Osteoblast (primary cell): ENCODE results near the gene EFCAB7. TPM values are rescaled to one million over a fixed set of nuclear protein-coding genes. Genes with fewer than 3 reads are reported as not detected.

Experiments
- DNase-seq: peaks from one replicate; pipeline ENCODE4 v3.0.0; 2011; ENCODE audit warnings: low spot score, mixed read lengths; ENCODE audit not compliant: insufficient read length; ENCODE audit errors: missing footprints
- H2AFZ ChIP-seq: 2 replicates; pipeline ENCODE4 v1.6.0; 2011; ENCODE audit warnings: mild to moderate bottlenecking, low read length
- H3K27ac ChIP-seq: 2 replicates; pipeline ENCODE4 v1.5.1; 2011; ENCODE audit warnings: mild to moderate bottlenecking, low read depth, low read length, moderate library complexity
- H3K27me3 ChIP-seq: 2 replicates; pipeline ENCODE4 v1.6.0; 2012; ENCODE audit warnings: mild to moderate bottlenecking, control low read depth, inconsistent platforms, low read length, moderate library complexity; ENCODE audit not compliant: insufficient read depth
- H3K36me3 ChIP-seq: 2 replicates; pipeline ENCODE4 v1.5.1; 2011; ENCODE audit warnings: mild to moderate bottlenecking, low read length, control low read depth, moderate library complexity; ENCODE audit not compliant: insufficient read depth
- H3K4me1 ChIP-seq: 2 replicates; pipeline ENCODE4 v1.5.1; 2011; ENCODE audit warnings: mild to moderate bottlenecking, low read length, control low read depth, moderate library complexity; ENCODE audit not compliant: insufficient read depth
- H3K4me2 ChIP-seq: 2 replicates; pipeline ENCODE4 v1.6.0; 2011; ENCODE audit warnings: mild to moderate bottlenecking, low read length; ENCODE audit not compliant: insufficient read depth
- H3K4me3 ChIP-seq: fragments of 200-600 bp; sonication (generic); 3 replicates; pipeline ENCODE4 v1.5.1; 2012; ENCODE audit warnings: mild to moderate bottlenecking, low read length, inconsistent platforms; ENCODE audit not compliant: insufficient read depth
- H3K79me2 ChIP-seq: 2 replicates; pipeline ENCODE4 v1.6.0; 2012; ENCODE audit warnings: mild to moderate bottlenecking, low read length, control low read depth, inconsistent platforms; ENCODE audit not compliant: insufficient read depth
- H3K9me3 ChIP-seq: 2 replicates; pipeline ENCODE4 v1.5.1; 2011; ENCODE audit warnings: low read depth, low read length, control low read depth
- H4K20me1 ChIP-seq: 2 replicates; pipeline ENCODE4 v1.6.0; 2012; ENCODE audit warnings: mild to moderate bottlenecking, low read length, control low read depth; ENCODE audit not compliant: insufficient read depth
- total RNA-seq: library from RNA; depleted of rRNA; stranded (reverse); fragments of >200 nt; gene quantifications from 2 replicates; pipeline ENCODE4 v1.2.3, GENCODE V29; 2012
- TF ChIP-seq, protein P1 (sequence below): IDR thresholded peaks from 2 replicates; pipeline ENCODE4 v1.5.1; 2011; ENCODE audit warnings: mild to moderate bottlenecking, low read depth, low read length, moderate library complexity; ENCODE audit errors: extremely low read depth

Gene EFCAB7
- total RNA-seq, 1 donor: 11.9 TPM

DNA sequence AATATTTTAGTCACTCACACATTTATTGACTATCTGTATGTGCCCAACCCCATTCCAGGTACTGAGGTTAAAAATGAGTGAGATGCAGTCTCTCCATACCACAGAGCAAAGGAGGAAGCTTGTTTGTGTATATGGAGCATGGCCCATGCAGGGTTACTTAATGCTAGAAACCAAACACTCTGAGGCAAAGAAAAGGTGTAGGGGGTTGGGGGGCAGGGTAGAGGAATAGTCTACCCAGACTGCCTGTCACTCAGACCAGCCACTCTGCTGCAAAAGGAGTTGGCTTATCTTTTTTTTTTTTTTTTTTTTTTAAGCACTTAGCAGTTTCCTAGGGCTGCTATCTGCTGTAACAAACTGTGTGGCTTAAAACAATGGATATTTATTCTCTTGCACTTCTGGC is 89.6 kb downstream of the EFCAB7 start:
- Histone ChIP-seq H4K20me1 (no peaks in the 10 kb centered on the region), H3K4me2 (no peak overlapping the region), H3K4me1 (peaks cover 18% of the 10 kb centered on the region), H3K9me3 (no peaks in the 10 kb centered on the region), H3K27ac (no peak overlapping the region), H3K36me3 (no peaks in the 10 kb centered on the region), H3K27me3 (no peaks in the 10 kb centered on the region), H3K79me2 (peaks cover 33% of the 10 kb centered on the region), H3K4me3 (no peak overlapping the region), H2AFZ (no peak overlapping the region)
- no peak for DNase-seq
- TF ChIP-seq, protein P1, sequence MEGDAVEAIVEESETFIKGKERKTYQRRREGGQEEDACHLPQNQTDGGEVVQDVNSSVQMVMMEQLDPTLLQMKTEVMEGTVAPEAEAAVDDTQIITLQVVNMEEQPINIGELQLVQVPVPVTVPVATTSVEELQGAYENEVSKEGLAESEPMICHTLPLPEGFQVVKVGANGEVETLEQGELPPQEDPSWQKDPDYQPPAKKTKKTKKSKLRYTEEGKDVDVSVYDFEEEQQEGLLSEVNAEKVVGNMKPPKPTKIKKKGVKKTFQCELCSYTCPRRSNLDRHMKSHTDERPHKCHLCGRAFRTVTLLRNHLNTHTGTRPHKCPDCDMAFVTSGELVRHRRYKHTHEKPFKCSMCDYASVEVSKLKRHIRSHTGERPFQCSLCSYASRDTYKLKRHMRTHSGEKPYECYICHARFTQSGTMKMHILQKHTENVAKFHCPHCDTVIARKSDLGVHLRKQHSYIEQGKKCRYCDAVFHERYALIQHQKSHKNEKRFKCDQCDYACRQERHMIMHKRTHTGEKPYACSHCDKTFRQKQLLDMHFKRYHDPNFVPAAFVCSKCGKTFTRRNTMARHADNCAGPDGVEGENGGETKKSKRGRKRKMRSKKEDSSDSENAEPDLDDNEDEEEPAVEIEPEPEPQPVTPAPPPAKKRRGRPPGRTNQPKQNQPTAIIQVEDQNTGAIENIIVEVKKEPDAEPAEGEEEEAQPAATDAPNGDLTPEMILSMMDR: no peak

DNA sequence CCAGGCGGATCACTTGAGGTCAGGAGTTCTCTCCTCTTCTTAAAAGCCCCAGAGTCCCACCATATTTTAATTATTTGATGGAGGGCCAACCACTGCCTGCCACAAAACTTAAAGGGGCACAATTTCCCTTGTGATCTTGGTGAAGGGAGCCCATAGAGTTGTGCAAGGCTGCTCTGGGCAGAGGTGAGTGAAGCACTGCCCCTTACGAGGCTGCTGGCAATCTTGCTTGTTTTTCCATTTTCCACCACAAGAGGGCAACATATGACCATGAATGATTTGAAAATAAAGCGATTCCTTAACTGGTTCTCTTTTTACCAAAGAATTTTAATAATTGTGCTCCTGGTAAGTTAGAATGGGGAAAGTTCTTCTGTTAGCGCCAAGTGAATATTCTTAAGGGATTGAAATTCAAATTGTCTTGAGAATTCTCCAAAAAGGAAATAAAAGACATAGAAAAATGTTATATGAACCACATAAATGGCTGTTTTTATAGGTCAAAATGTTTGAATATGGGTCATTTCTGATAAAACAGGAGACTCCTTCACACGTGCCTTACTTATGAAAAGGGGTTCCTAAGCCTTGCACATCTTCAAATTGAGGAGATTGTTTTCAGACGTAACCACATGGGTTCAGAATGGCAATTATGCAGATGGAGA is 92.6 kb downstream of the EFCAB7 start:
- H3K9me3 ChIP-seq: no peaks in the 10 kb centered on the region
- H3K79me2 ChIP-seq: peaks cover 36% of the 10 kb centered on the region
- peak; percentile 72 for DNase-seq
- H2AFZ ChIP-seq: no peak overlapping the region
- H3K27ac ChIP-seq: no peak overlapping the region
- no peak overlapping the region for H3K4me3 ChIP-seq
- no peaks in the 10 kb centered on the region for H3K27me3 ChIP-seq
- peaks cover 13% of the 10 kb centered on the region for H3K4me1 ChIP-seq
- TF ChIP-seq, protein P1: peak; percentile 68
- H3K4me2 ChIP-seq: no peak overlapping the region
- H4K20me1 ChIP-seq: no peaks in the 10 kb centered on the region
- no peaks in the 10 kb centered on the region for H3K36me3 ChIP-seq

DNA sequence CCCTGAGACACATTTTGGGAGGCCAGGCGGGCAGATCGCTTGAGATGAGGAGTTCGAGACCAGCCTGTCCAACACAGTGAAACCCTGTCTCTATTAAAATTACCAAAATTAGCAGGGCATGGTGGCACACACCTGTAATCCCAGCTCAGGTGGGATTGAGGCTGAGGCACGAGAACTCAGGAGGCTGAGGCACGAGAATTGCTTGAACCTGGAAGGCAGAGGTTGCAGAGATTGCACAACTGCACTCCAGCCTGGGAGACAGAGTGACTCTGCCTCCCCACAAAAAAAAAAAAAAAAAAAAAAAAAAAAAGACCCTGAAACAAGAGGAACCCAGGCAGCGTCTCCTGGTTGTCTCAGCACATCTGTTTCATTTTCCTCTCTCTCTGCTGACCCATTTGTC is 94.1 kb downstream of the EFCAB7 start:
- H4K20me1 ChIP-seq: no peaks in the 10 kb centered on the region
- TF ChIP-seq, protein P1: no peak
- H3K4me1 ChIP-seq: peaks cover 7% of the 10 kb centered on the region
- H3K79me2 ChIP-seq: peaks cover 27% of the 10 kb centered on the region
- no peaks in the 10 kb centered on the region for H3K36me3 ChIP-seq
- H3K27me3 ChIP-seq: no peaks in the 10 kb centered on the region
- H3K27ac ChIP-seq: no peak overlapping the region
- DNase-seq: no peak
- no peak overlapping the region for H2AFZ ChIP-seq
- no peak overlapping the region for H3K4me2 ChIP-seq
- H3K9me3 ChIP-seq: no peaks in the 10 kb centered on the region
- no peak overlapping the region for H3K4me3 ChIP-seq

DNA sequence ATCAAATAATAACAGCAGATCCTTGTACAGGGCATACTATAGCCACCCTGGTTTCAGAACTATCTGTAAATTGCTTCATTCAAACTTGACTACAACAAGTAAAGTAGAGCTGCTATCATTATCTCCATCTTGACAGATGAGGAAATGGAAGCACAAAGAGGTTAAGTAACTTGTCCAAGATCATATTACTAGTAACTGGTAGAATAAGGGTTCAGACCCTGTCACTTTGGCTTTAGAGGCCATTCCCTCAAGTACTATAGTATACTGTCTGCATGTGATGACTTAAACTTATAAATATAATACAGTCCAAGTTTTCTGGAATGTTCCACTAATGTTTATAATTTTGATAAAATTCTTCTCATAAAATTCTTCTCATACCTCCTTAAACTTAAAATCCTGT is 94.7 kb downstream of the EFCAB7 start:
- Histone ChIP-seq H3K27me3 (no peaks in the 10 kb centered on the region), H3K36me3 (no peaks in the 10 kb centered on the region), H3K9me3 (no peaks in the 10 kb centered on the region), H3K4me1 (peaks cover 7% of the 10 kb centered on the region), H3K27ac (no peak overlapping the region), H3K4me2 (no peak overlapping the region), H2AFZ (no peak overlapping the region), H4K20me1 (no peaks in the 10 kb centered on the region), H3K79me2 (peaks cover 25% of the 10 kb centered on the region), H3K4me3 (no peak overlapping the region)
- no peak for DNase-seq
- TF ChIP-seq, protein P1: no peak
